Mesendoderm (in vitro differentiated cells): ENCODE data around the gene PCMTD2.

ENCODE experiments used
- DNase-seq: peaks from one replicate; pipeline ENCODE4 v3.0.0; 2013
- H2AK5ac ChIP-seq: 2 replicates; pipeline ENCODE4 v1.6.1; 2013; ENCODE audit warnings: low read length, inconsistent platforms
- H2BK120ac ChIP-seq: 2 replicates; pipeline ENCODE4 v1.6.1; 2013; ENCODE audit warnings: low read depth, mild to moderate bottlenecking, low read length, moderate library complexity, mixed read lengths
- H2BK15ac ChIP-seq: replicated peaks from 2 replicates; pipeline ENCODE4 v1.6.1; 2013; ENCODE audit warnings: low read depth, mild to moderate bottlenecking, moderate library complexity
- H2BK5ac ChIP-seq: 2 replicates; pipeline ENCODE4 v1.6.1; 2013; ENCODE audit warnings: low read length, inconsistent platforms
- H3K18ac ChIP-seq: 2 replicates; pipeline ENCODE4 v1.6.1; 2013; ENCODE audit warnings: mild to moderate bottlenecking, low read length, mixed read lengths
- H3K23ac ChIP-seq: one replicate; pipeline ENCODE4 v1.6.1; 2013; ENCODE audit warnings: low read length
- H3K27ac ChIP-seq: 2 replicates; pipeline ENCODE4 v1.5.1; 2013; ENCODE audit warnings: low read depth, mild to moderate bottlenecking, inconsistent platforms, low read length, moderate library complexity
- H3K27me3 ChIP-seq: 2 replicates; pipeline ENCODE4 v1.6.1; 2013; ENCODE audit warnings: low read length, control low read depth, mild to moderate bottlenecking, inconsistent platforms; ENCODE audit not compliant: insufficient read depth, poor library complexity
- H3K36me3 ChIP-seq: 2 replicates; pipeline ENCODE4 v1.6.1; 2013; ENCODE audit warnings: low read length, inconsistent platforms; ENCODE audit not compliant: control insufficient read depth, insufficient read depth
- H3K4ac ChIP-seq: one replicate; pipeline ENCODE4 v1.6.1; 2013; ENCODE audit warnings: low read depth, mild to moderate bottlenecking, low read length, moderate library complexity
- H3K4me1 ChIP-seq: 2 replicates; pipeline ENCODE4 v1.6.1; 2013; ENCODE audit warnings: low read depth, low read length, inconsistent platforms; ENCODE audit not compliant: control insufficient read depth
- H3K4me2 ChIP-seq: 2 replicates; pipeline ENCODE4 v1.6.1; 2013; ENCODE audit warnings: low read length
- H3K4me3 ChIP-seq: 2 replicates; pipeline ENCODE4 v1.5.1; 2013; ENCODE audit warnings: mild to moderate bottlenecking, low read length
- H3K56ac ChIP-seq: one replicate; pipeline ENCODE4 v1.6.1; 2013; ENCODE audit warnings: low read length
- H3K79me1 ChIP-seq: 2 replicates; pipeline ENCODE4 v1.6.1; 2013; ENCODE audit warnings: low read length, inconsistent platforms
- H3K79me2 ChIP-seq: 2 replicates; pipeline ENCODE4 v1.6.1; 2013; ENCODE audit warnings: mild to moderate bottlenecking, low read length; ENCODE audit not compliant: control insufficient read depth, insufficient read depth
- H3K9ac ChIP-seq: 2 replicates; pipeline ENCODE4 v1.6.1; 2013; ENCODE audit warnings: low read length, inconsistent platforms
- H4K5ac ChIP-seq: one replicate; pipeline ENCODE4 v1.6.1; 2013; ENCODE audit warnings: low read length
- H4K8ac ChIP-seq: one replicate; pipeline ENCODE4 v1.6.1; 2013; ENCODE audit warnings: low read depth, mild to moderate bottlenecking, control low read depth, low read length, moderate library complexity
- WGBS: extraction: QIAGEN DNeasy Blood & Tissue Kit; methylation state at CpG from one replicate; pipeline ENCODE4 v1.1.7; 2013; ENCODE audit warnings: low lambda C conversion rate, missing lambda C conversion rate; ENCODE audit not compliant: insufficient coverage; ENCODE audit errors: extremely low coverage; 5-methylcytosine and 5-hydroxymethylcytosine counted together

PCMTD2 gene

DNA sequence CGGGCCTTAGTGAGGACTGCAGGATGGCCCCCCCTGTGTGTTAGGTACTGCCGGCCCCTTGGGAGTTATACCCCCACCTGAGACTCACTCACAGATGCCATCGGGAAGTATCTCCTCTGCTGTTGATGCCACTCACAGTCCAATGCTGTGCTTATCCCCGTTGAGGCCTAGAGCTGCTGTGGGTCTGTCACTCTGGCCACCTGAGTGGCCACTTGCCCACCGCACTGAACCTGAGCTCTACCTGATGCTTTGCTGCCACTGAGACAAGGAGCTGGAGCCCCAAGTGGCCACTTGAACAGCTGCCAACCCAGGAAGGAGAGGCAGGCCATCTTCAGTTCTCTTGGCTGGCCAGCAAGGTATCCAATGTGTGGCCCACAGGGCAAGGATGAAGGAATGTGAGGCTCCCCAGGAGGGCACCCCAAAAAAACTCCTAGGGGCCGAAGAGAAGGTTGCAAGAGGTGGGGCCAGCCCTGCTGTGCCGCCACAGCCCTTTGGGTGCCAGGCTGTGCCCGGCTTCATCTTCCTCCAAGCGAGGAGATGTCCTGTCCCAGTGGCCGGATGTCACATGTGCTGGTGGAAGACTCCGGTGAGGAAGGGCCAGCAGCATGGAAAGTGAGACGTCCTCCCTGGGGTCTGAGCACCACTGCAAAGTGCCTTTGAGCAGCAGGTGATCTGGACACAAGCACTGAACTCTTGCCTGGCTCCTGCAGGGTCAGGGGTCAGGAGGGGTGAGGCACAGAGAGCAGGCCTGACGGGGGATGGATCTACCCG is 29.5 kb upstream of the PCMTD2 start:
- no peak overlapping the region for H3K56ac ChIP-seq
- H4K8ac ChIP-seq: no peak overlapping the region
- no CpG with 5 or more reads among the region's 14 CpGs for WGBS
- no peaks in the 10 kb centered on the region for H3K36me3 ChIP-seq
- H3K4me3 ChIP-seq: no peak overlapping the region
- H3K27me3 ChIP-seq: no peaks in the 10 kb centered on the region
- H3K79me1 ChIP-seq: no peaks in the 10 kb centered on the region
- no peak overlapping the region for H2BK120ac ChIP-seq
- H2BK15ac ChIP-seq: no peak overlapping the region
- no peak overlapping the region for H3K23ac ChIP-seq
- no peak overlapping the region for H4K5ac ChIP-seq
- H2BK5ac ChIP-seq: no peak overlapping the region
- no peaks in the 10 kb centered on the region for H3K79me2 ChIP-seq
- no peak overlapping the region for H3K4me2 ChIP-seq
- H3K27ac ChIP-seq: no peak overlapping the region
- H2AK5ac ChIP-seq: no peak overlapping the region
- DNase-seq: no peak
- no peak overlapping the region for H3K4ac ChIP-seq
- H3K4me1 ChIP-seq: peaks cover 2% of the 10 kb centered on the region
- H3K18ac ChIP-seq: no peak overlapping the region
- H3K9ac ChIP-seq: no peak overlapping the region

DNA sequence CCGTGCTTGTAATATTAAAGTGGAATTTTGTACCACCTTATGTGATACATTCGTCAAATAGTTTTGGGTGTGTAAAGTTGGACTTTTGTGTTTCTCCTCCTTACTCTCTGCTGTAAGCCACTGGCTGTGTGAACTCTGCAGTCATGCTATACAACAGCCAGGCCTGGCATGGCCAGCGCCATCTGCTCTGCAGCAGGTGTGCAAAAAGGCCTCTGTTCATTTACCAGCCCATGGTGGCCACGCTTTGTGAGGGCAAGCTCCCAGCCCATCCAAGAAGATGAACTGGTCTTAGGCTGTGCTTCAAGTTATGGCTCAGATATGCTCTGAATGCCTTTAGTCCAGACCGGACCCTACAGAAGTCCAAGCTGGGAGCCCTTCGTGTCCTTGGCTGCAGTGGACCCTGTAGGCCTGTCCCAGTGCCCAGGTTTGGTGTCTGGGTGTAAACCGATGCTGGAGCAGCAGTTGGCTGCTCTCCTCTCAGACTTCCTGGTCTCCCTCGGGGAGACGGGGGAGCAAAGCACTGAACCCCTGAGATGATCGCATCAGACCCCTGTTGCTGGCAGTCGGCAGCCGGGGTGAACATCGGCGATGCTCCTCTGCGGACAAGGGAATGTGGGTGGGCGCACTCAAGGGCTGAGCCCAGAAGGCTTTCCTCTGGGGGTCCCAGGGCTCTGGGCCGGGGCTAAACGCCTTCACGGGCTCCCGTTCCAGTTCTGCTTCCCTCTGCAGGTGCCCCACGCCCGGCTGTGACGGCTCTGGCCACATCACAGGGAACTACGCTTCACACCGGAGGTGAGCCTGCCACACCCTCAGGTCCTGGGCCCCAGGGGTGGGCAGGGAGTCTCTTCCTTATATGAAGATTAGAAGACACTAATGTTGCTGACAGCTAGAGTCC is 28.6 kb upstream of the PCMTD2 start:
- no peak overlapping the region for H2BK120ac ChIP-seq
- H3K27me3 ChIP-seq: no peaks in the 10 kb centered on the region
- no peak overlapping the region for H2BK15ac ChIP-seq
- no peak for DNase-seq
- H3K4ac ChIP-seq: no peak overlapping the region
- no peak overlapping the region for H3K4me2 ChIP-seq
- no peak overlapping the region for H3K9ac ChIP-seq
- H3K79me1 ChIP-seq: no peaks in the 10 kb centered on the region
- no peak overlapping the region for H4K5ac ChIP-seq
- H3K4me1 ChIP-seq: peaks cover 2% of the 10 kb centered on the region
- no peak overlapping the region for H3K27ac ChIP-seq
- no peak overlapping the region for H3K23ac ChIP-seq
- no peak overlapping the region for H2BK5ac ChIP-seq
- no peak overlapping the region for H4K8ac ChIP-seq
- H3K36me3 ChIP-seq: no peaks in the 10 kb centered on the region
- WGBS: no CpG with 5 or more reads among the region's 25 CpGs
- H3K4me3 ChIP-seq: no peak overlapping the region
- no peak overlapping the region for H3K18ac ChIP-seq
- H3K79me2 ChIP-seq: no peaks in the 10 kb centered on the region
- H3K56ac ChIP-seq: no peak overlapping the region
- no peak overlapping the region for H2AK5ac ChIP-seq

DNA sequence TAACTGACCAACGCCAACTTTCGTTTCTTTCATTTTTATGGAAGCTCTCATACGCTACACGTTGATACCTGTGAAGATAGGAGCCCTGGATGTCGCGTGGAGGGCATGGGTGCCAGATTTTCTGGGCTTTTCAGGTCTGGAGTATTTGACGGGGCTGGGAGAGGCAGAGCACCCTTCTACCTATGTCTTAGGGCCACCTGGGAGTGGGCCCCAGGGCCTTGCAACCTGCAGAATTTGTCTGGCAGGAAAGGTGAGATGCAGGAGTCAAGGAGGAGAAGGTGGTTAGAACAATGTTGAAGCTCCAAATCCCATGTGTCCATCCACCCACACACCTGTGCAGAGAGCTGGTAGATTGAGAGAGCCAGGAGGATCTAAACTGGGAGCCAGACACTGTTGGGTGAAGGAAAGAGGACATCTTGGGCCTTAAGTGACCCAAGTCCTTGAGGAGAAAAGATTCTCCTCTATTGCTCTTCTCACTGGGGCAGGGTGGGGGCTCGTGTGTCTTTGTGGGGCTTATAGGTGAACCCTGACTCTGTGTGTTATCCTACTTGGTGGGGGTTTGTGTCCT is 27.4 kb upstream of the PCMTD2 start:
- H2BK5ac ChIP-seq: no peak overlapping the region
- H3K4me2 ChIP-seq: no peak overlapping the region
- no peak overlapping the region for H2BK120ac ChIP-seq
- no peak overlapping the region for H3K4me3 ChIP-seq
- no peaks in the 10 kb centered on the region for H3K36me3 ChIP-seq
- H3K79me1 ChIP-seq: no peaks in the 10 kb centered on the region
- H3K9ac ChIP-seq: no peak overlapping the region
- H3K23ac ChIP-seq: no peak overlapping the region
- peaks cover 2% of the 10 kb centered on the region for H3K4me1 ChIP-seq
- no peak overlapping the region for H4K8ac ChIP-seq
- H4K5ac ChIP-seq: no peak overlapping the region
- H3K79me2 ChIP-seq: no peaks in the 10 kb centered on the region
- no peak overlapping the region for H3K4ac ChIP-seq
- H3K56ac ChIP-seq: no peak overlapping the region
- H2AK5ac ChIP-seq: no peak overlapping the region
- no peak overlapping the region for H2BK15ac ChIP-seq
- no peak for DNase-seq
- no peaks in the 10 kb centered on the region for H3K27me3 ChIP-seq
- no peak overlapping the region for H3K18ac ChIP-seq
- no peak overlapping the region for H3K27ac ChIP-seq
- WGBS: no CpG with 5 or more reads among the region's 8 CpGs

DNA sequence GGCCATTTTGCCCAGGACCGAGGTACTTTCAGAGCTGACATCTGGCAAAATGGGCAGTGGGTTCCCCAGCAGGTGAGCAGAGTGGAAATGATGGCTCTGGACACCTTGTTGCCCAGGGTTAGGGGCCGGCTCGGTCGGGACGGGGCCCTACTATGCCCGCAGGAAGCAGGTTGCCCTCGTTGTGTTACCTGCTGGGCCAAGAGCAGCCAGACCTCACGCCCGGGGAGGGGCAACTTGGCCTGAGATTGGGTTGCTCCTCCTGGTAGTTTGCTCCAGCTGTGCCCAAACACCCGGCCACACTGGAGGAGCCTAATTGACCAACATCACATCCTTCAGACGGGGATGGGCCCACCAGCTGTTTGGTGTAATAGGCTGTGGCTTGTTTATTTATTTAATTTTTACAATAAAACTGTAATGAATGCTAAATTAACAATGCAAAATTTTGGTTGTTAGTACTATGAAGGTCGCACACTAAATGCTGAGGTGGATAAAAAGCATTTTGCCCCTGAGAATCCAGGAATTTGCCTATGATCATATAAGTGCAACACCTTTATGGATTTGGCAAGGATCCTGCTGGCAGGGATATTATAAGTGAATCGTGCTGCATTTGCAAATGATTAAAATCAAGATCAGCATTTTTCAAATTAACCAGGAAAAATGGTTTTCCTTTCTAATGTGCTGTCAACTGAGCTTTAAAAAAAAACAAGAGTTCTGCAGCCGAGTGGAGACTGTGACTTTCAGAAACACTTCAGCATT is 26.6 kb upstream of the PCMTD2 start:
- H4K8ac ChIP-seq: no peak overlapping the region
- no peaks in the 10 kb centered on the region for H3K79me1 ChIP-seq
- H3K79me2 ChIP-seq: no peaks in the 10 kb centered on the region
- H3K4me1 ChIP-seq: no peaks in the 10 kb centered on the region
- H3K36me3 ChIP-seq: no peaks in the 10 kb centered on the region
- no peak for DNase-seq
- H4K5ac ChIP-seq: no peak overlapping the region
- H3K9ac ChIP-seq: no peak overlapping the region
- no peak overlapping the region for H2AK5ac ChIP-seq
- no peak overlapping the region for H2BK120ac ChIP-seq
- H2BK15ac ChIP-seq: no peak overlapping the region
- no peak overlapping the region for H3K27ac ChIP-seq
- H3K27me3 ChIP-seq: no peaks in the 10 kb centered on the region
- no peak overlapping the region for H3K23ac ChIP-seq
- H3K4me3 ChIP-seq: no peak overlapping the region
- no peak overlapping the region for H3K4me2 ChIP-seq
- no peak overlapping the region for H3K56ac ChIP-seq
- H3K18ac ChIP-seq: no peak overlapping the region
- no peak overlapping the region for H2BK5ac ChIP-seq
- no CpG with 5 or more reads among the region's 14 CpGs for WGBS
- H3K4ac ChIP-seq: no peak overlapping the region

DNA sequence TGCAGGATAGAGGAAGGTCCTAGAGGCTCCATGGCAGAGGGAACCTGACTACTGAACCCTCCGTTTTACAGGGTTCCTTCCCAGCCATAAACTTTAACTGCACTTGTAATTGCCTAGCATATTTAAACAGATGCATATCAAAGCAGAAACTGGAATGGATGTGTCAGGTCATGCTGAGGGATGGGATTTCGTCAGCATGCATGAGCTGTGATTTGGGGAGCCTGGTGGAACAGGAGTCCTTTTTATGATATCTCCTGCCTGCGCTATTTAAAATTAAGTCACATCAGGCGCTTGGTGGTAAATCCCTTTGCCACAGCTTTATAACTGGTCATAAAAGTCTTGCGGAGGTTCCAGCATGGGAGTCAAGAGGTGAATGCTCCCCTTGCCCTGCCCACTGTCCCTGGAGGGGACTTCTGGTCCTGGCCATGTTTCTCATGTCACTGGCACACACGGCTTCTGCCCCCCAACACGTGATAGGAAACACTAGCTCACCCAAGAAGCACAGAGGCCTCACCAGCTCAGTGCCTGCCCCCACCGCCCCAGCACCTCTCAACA is 26.0 kb upstream of the PCMTD2 start:
- H3K27ac ChIP-seq: no peak overlapping the region
- no peak for DNase-seq
- H3K4ac ChIP-seq: no peak overlapping the region

More for the DNA sequence above, 26.0 kb upstream of the PCMTD2 start:
- no peak overlapping the region for H2BK120ac ChIP-seq
- H2BK15ac ChIP-seq: no peak overlapping the region
- no peak overlapping the region for H2BK5ac ChIP-seq
- H2AK5ac ChIP-seq: no peak overlapping the region
- H3K79me1 ChIP-seq: no peaks in the 10 kb centered on the region
- H3K9ac ChIP-seq: no peak overlapping the region
- H3K4me3 ChIP-seq: no peak overlapping the region
- WGBS: no CpG with 5 or more reads among the region's 8 CpGs
- H4K8ac ChIP-seq: no peak overlapping the region
- H4K5ac ChIP-seq: no peak overlapping the region
- H3K56ac ChIP-seq: no peak overlapping the region
- H3K4me1 ChIP-seq: no peaks in the 10 kb centered on the region
- no peak overlapping the region for H3K4me2 ChIP-seq
- no peaks in the 10 kb centered on the region for H3K27me3 ChIP-seq
- no peak overlapping the region for H3K18ac ChIP-seq
- H3K36me3 ChIP-seq: no peaks in the 10 kb centered on the region
- no peaks in the 10 kb centered on the region for H3K79me2 ChIP-seq
- no peak overlapping the region for H3K23ac ChIP-seq
